SJSA1 (cell line): Measurements from ENCODE around the gene EFNA2. TPM values are rescaled to one million over a fixed set of nuclear protein-coding genes. Genes with fewer than 3 reads are reported as not detected.

ENCODE experiments used
- DNase-seq, 2 experiments: peaks; one replicate each; pipeline ENCODE4 v3.0.0-alpha.2; 2015 to 2020; ENCODE audit warnings: low spot score in 2 of 2, low read depth in 1 of 2
- H3K27ac ChIP-seq: fragments of 250-450 bp; sonication (Bioruptor Pico); 2 replicates; pipeline ENCODE4 v1.5.1; 2020; ENCODE audit warnings: mild to moderate bottlenecking, moderate library complexity
- H3K27me3 ChIP-seq: fragments of 250-450 bp; sonication (Bioruptor Pico); replicated peaks from 2 replicates; pipeline ENCODE4 v1.5.1; 2020; ENCODE audit warnings: mild to moderate bottlenecking, moderate library complexity
- H3K36me3 ChIP-seq: fragments of 250-450 bp; sonication (Bioruptor Pico); 2 replicates; pipeline ENCODE4 v1.5.1; 2020; ENCODE audit warnings: mild to moderate bottlenecking
- H3K4me1 ChIP-seq: fragments of 250-450 bp; sonication (Bioruptor Pico); replicated peaks from 2 replicates; pipeline ENCODE4 v1.6.1; 2021; ENCODE audit warnings: mild to moderate bottlenecking
- H3K4me3 ChIP-seq: fragments of 250-450 bp; sonication (Bioruptor Pico); 2 replicates; pipeline ENCODE4 v1.5.1; 2020; ENCODE audit warnings: mild to moderate bottlenecking
- H3K9me3 ChIP-seq: fragments of 250-450 bp; sonication (Bioruptor Pico); replicated peaks from 2 replicates; pipeline ENCODE4 v1.5.1; 2020; ENCODE audit warnings: mild to moderate bottlenecking
- total RNA-seq: library from RNA; depleted of rRNA; stranded (reverse); fragments of >200 nt; shearing (Covaris generic); gene quantifications from 2 replicates; pipeline ENCODE4 v1.2.3, GENCODE V29; 2014

The EFNA2 gene
- total RNA-seq, 1 experiment from 2014 or later: not detected

- peaks cover 55% of the 10 kb centered on the region for H3K4me1 ChIP-seq
- H3K27me3 ChIP-seq: no peaks in the 10 kb centered on the region
- peak; percentile 99 to 100 for DNase-seq
- H3K36me3 ChIP-seq: peaks cover 49% of the 10 kb centered on the region
- H3K27ac ChIP-seq: peak within 1 kb of the TSS; percentile 84
- peak within 1 kb of the TSS; percentile 82 for H3K4me3 ChIP-seq
- no peaks in the 10 kb centered on the region for H3K9me3 ChIP-seq
Measured at GRCh38 chr19:1269065-1269477, 16.6 kb upstream of the EFNA2 start, which contains the start of gene CIRBP. Gene CIRBP, plus strand, starts transcription at chr19:1269332. Its CDS starts 1,602 bp downstream, at chr19:1270934.

- Histone ChIP-seq H3K27me3 (no peaks in the 10 kb centered on the region), H3K4me1 (peaks cover 56% of the 10 kb centered on the region), H3K36me3 (peaks cover 55% of the 10 kb centered on the region), H3K4me3 (peak overlapping the region; percentile 82), H3K27ac (peak overlapping the region; percentile 84), H3K9me3 (no peaks in the 10 kb centered on the region)
- DNase-seq: peak; percentile 91 to 93
Measured at GRCh38 chr19:1269478-1270212, 16.0 kb upstream of the EFNA2 start.

- peaks cover 56% of the 10 kb centered on the region for H3K4me1 ChIP-seq
- H3K36me3 ChIP-seq: peaks cover 62% of the 10 kb centered on the region
- peaks cover 3% of the 10 kb centered on the region; the same call in 1 of the 2 replicates for H3K9me3 ChIP-seq
- peak overlapping the region; percentile 84 for H3K27ac ChIP-seq
- DNase-seq: no peak
- H3K27me3 ChIP-seq: no peaks in the 10 kb centered on the region
- H3K4me3 ChIP-seq: peak overlapping the region; percentile 82
Measured at GRCh38 chr19:1270213-1270853, 15.3 kb upstream of the EFNA2 start.

GRCh38 chr19:1270854-1271527 is 14.7 kb upstream of the EFNA2 start:
- peaks cover 56% of the 10 kb centered on the region for H3K4me1 ChIP-seq
- DNase-seq: no peak
- H3K9me3 ChIP-seq: peaks cover 5% of the 10 kb centered on the region; the same call in 1 of the 2 replicates
- H3K36me3 ChIP-seq: peaks cover 66% of the 10 kb centered on the region
- H3K27me3 ChIP-seq: no peaks in the 10 kb centered on the region
- H3K27ac ChIP-seq: no peak overlapping the region
- no peak overlapping the region for H3K4me3 ChIP-seq

- peaks cover 56% of the 10 kb centered on the region for H3K4me1 ChIP-seq
- H3K27me3 ChIP-seq: no peaks in the 10 kb centered on the region
- DNase-seq: no peak
- H3K27ac ChIP-seq: no peak overlapping the region
- no peak overlapping the region for H3K4me3 ChIP-seq
- H3K9me3 ChIP-seq: peaks cover 5% of the 10 kb centered on the region; the same call in 1 of the 2 replicates
- peaks cover 69% of the 10 kb centered on the region for H3K36me3 ChIP-seq
Measured at GRCh38 chr19:1271528-1272422, 13.9 kb upstream of the EFNA2 start.

- Histone ChIP-seq H3K27ac (no peak overlapping the region), H3K27me3 (no peaks in the 10 kb centered on the region), H3K4me3 (no peak overlapping the region), H3K9me3 (peaks cover 5% of the 10 kb centered on the region; the same call in 1 of the 2 replicates), H3K4me1 (peaks cover 51% of the 10 kb centered on the region), H3K36me3 (peaks cover 76% of the 10 kb centered on the region)
- no peak for DNase-seq
Measured at GRCh38 chr19:1272423-1273262, 13.0 kb upstream of the EFNA2 start.

DNA sequence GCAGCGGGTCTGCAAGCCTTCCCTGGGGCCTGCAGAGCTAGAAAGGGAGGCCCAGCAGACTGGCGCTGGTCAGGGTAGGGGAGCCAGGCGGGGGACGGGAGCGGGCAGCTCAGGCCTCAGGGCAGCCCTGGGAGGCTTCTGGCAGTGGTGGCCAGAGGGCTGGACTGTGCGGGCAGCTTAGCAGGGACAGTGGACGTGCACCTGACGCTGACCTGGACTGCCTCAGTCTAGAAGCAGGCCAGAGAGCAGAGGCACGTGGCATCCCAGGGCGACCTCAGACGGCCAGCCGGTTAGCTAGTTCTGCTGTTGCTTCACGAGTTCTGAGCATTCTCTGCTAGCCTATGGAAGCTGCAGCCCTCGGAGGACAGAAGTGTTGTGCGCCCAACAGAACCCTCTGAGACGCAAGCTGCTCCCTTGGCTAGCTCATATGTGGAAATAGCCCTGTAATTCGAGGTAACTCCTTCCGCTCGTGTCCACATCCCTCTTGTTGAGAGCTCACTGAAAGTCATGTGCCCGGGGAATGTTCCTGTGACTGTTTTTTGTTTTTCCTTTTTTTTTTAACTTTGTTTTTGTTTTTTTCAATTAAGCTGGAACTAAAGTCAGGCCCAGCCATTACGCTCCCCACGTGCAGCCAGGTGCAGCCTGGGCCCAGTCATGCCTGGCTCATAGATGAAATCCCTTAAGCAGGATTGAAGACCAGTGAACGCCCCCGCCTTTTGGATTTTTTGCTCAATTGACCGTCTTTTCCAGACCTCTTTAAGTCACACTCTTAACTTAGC is 12.2 kb upstream of the EFNA2 start:
- no peak for DNase-seq
- peaks cover 51% of the 10 kb centered on the region for H3K4me1 ChIP-seq
- peaks cover 80% of the 10 kb centered on the region for H3K36me3 ChIP-seq
- H3K9me3 ChIP-seq: peaks cover 5% of the 10 kb centered on the region; the same call in 1 of the 2 replicates
- H3K27ac ChIP-seq: no peak overlapping the region
- H3K4me3 ChIP-seq: no peak overlapping the region
- H3K27me3 ChIP-seq: no peaks in the 10 kb centered on the region

DNA sequence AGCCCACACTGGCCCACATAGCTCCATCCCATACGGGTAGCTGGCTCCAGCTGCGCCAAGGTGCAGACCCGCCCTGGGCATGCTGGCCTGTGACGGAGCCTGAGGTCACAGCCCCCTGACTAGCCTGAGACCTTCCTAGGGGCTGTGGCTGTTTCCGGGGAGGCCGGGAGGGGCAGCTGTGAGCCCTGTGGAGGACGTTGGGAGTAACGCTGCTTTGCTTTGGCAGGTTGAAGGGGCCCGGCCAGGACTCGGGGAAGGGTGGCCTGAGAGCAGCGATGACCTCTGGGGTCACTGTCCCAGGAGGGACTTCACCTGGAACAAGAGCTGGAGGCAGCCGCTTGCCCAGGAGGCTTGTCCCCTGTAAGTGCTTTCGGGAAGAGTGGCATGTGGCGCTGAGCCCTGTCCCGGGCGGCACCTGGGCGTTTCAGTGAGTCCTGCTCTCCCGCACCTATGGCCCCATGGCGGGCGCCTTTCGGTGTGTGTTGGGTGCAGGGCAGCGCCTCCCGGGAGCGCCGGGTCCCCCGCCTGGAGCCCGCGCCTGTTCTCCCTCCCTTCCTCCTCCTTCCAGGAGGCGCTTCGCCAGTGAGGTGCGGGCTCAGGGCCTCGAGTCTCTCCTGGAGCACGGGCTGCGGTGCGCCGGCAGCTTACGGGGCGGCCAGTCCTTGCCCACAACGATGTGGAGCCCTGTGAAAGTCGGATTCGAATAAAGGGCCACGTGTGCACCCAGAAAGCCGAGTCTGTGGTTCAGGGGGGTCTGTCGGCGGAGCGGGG is 11.4 kb upstream of the EFNA2 start:
- peaks cover 45% of the 10 kb centered on the region for H3K4me1 ChIP-seq
- no peak for DNase-seq
- no peak overlapping the region for H3K27ac ChIP-seq
- H3K36me3 ChIP-seq: peaks cover 87% of the 10 kb centered on the region
- H3K9me3 ChIP-seq: peaks cover 5% of the 10 kb centered on the region; the same call in 1 of the 2 replicates
- no peak overlapping the region; the same call in 1 of the 2 replicates for H3K4me3 ChIP-seq
- H3K27me3 ChIP-seq: no peaks in the 10 kb centered on the region

GRCh38 chr19:1274852-1275259 is 10.8 kb upstream of the EFNA2 start:
- DNase-seq: no peak
- H3K27me3 ChIP-seq: no peaks in the 10 kb centered on the region
- peak overlapping the region; percentile 94 for H3K27ac ChIP-seq
- peaks cover 87% of the 10 kb centered on the region for H3K36me3 ChIP-seq
- H3K4me3 ChIP-seq: peak overlapping the region; percentile 90
- H3K9me3 ChIP-seq: peaks cover 5% of the 10 kb centered on the region; the same call in 1 of the 2 replicates
- peaks cover 39% of the 10 kb centered on the region for H3K4me1 ChIP-seq

DNA sequence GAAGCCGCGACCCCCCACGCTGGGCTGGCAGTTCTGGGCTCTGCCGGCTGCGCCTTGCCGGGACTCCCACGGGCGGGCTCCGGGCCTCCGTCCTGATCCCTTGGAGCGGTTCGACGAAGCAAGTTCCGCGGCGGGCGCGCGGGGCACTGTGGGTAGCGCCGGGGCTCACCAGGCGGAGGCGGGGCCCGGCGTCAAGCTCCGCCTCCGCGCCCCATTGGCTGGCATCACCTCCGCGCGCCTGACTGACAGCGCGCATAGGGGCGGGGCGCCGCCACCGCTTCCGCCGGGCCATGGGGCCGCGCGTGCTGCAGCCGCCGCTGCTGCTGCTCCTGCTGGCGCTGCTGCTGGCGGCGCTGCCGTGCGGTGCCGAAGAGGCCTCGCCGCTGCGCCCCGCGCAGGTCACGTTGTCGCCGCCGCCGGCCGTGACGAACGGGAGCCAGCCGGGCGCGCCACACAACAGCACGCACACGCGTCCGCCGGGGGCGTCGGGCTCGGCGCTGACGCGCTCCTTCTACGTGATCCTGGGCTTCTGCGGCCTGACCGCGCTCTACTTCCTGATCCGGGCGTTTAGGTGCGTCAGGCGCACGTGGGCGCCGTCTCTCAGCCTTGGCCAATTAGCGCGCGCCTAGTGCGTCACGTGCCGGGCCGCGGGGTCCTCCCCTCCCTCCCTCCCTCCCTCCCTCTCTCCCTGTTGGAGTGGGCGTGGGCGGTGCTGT is 10.3 kb upstream of the EFNA2 start, which contains the start of gene FAM174C:
FAM174C (plus strand) TSS at position 271 of the 716 bp plus-strand sequence; CDS start at position 291, 20 bp downstream.
- peaks cover 85% of the 10 kb centered on the region for H3K36me3 ChIP-seq
- peak; percentile 92 to 97 for DNase-seq
- H3K9me3 ChIP-seq: peaks cover 5% of the 10 kb centered on the region; the same call in 1 of the 2 replicates
- H3K27me3 ChIP-seq: no peaks in the 10 kb centered on the region
- peaks cover 34% of the 10 kb centered on the region for H3K4me1 ChIP-seq
- peak within 1 kb of the TSS; percentile 94 for H3K27ac ChIP-seq
- H3K4me3 ChIP-seq: peak within 1 kb of the TSS; percentile 90
